ENCODE measurements around the gene SLC30A9.

DNA sequence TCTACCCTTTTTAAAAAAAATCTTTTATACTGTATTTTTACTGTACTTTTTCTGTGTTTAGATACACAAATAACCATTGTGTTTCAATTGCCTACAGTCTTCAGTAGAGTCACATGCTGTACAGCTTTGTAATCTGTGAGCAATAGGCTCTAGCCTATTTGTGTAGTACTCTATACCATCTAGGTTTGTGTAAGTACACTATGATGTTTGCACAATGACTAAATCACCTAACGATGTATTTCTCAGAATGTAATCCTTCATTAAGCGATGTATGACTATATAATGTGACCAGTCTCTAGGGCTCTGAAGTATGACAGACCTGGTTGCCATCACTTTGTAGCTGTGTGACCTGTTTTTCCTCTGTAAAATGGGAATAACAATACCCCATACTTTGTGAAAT, 22.9 kb upstream of the SLC30A9 start:
- TF ChIP-seq, protein P1, sequence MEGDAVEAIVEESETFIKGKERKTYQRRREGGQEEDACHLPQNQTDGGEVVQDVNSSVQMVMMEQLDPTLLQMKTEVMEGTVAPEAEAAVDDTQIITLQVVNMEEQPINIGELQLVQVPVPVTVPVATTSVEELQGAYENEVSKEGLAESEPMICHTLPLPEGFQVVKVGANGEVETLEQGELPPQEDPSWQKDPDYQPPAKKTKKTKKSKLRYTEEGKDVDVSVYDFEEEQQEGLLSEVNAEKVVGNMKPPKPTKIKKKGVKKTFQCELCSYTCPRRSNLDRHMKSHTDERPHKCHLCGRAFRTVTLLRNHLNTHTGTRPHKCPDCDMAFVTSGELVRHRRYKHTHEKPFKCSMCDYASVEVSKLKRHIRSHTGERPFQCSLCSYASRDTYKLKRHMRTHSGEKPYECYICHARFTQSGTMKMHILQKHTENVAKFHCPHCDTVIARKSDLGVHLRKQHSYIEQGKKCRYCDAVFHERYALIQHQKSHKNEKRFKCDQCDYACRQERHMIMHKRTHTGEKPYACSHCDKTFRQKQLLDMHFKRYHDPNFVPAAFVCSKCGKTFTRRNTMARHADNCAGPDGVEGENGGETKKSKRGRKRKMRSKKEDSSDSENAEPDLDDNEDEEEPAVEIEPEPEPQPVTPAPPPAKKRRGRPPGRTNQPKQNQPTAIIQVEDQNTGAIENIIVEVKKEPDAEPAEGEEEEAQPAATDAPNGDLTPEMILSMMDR (IDR thresholded peaks at IDR 0.05 in 4 of 5, conservative IDR thresholded peaks at IDR 0.05 in 1 of 5), result no peak
- TF ChIP-seq POLR2A (IDR thresholded peaks at IDR 0.05), result no peak

All from gastrocnemius medialis (tissue), 4 donors.